Inflammatory macrophage (primary cell): ENCODE measurements around the gene CEACAM3.

Source experiments
- DNase-seq, 2 donors: peaks; one replicate each; pipeline ENCODE4 v3.0.0-alpha.2; 2020 to 2022

CEACAM3 gene

GRCh38 chr19:41847351-41848105 lies 51.1 kb downstream of the CEACAM3 start:
- no peak for DNase-seq

GRCh38 chr19:41848666-41849065 lies 52.3 kb downstream of the CEACAM3 start:
- DNase-seq: no peak

DNA sequence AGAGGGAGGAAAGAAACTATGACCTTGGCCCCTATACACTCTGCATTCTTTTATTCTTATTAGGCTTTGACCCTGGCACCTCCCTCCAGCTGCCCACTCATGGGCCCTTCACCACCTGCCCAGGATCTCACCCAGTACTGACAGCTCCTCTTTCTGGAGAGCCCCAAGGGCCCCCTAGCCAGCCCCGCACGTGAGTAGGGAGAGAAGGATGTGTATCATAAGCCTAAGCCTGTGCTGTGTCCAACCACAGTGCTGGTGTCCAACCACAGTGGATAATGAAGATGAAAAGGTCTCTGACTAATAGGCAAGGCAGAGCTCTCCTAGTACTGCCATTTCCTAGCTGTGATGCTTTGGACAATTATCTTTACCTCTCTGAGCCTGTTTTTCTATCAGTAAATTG lies 52.7 kb downstream of the CEACAM3 start:
- no peak for DNase-seq

- DNase-seq: no peak
These were observed 54.0 kb downstream of the CEACAM3 start for GRCh38 chr19:41850381-41850780.

- no peak for DNase-seq
These were observed 55.1 kb downstream of the CEACAM3 start for GRCh38 chr19:41851456-41851855.

GRCh38 chr19:41853344-41853743 lies 57.0 kb downstream of the CEACAM3 start:
- DNase-seq: no peak

- DNase-seq: no peak
These were observed 57.4 kb downstream of the CEACAM3 start for GRCh38 chr19:41853768-41854167.

- DNase-seq: no peak
These were observed 62.8 kb downstream of the CEACAM3 start for GRCh38 chr19:41859213-41859617.

DNA sequence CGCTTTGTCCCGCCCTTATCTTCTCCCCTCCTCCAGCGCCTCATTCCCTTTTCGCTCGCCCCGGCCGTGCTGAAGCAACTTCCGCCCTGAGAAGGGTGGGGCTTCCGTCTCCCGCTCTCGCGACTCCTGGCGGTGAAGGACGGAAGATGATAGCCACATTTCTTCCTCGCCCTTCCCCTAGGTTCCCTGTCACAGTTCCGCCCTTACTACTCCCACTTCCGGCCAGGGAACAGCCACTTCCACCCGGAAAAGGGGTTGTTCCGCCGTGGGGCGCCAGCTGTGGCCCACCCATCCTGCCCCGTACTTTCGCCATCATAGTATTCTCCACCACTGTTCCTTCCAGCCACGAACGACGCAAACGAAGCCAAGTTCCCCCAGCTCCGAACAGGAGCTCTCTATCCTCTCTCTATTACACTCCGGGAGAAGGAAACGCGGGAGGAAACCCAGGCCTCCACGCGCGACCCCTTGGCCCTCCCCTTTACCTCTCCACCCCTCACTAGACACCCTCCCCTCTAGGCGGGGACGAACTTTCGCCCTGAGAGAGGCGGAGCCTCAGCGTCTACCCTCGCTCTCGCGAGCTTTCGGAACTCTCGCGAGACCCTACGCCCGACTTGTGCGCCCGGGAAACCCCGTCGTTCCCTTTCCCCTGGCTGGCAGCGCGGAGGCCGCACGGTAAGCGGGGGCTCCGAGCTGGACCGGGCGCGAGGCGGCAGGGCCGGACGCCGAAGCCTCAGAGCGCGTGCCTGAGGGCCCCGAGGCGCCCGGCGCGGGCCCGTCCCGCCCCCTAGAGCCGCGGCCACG lies 63.4 kb downstream of the CEACAM3 start, which contains the start of gene RPS19:
TSS of gene RPS19 (plus strand) at position 638 of the 801 bp plus-strand sequence. CDS start 520 bp downstream, outside the sequence.
- peak; percentile 99 for DNase-seq

- DNase-seq: peak; percentile 7 to 29
These were observed 64.2 kb downstream of the CEACAM3 start for GRCh38 chr19:41860419-41861115.
